GM12874 (cell line): Measurements from ENCODE around the gene EPHX1.

ENCODE experiments used
- CTCF ChIP-seq: IDR thresholded peaks from 2 replicates; pipeline ENCODE4 v1.5.1; 2011; ENCODE audit warnings: low read depth, mild to moderate bottlenecking, control low read depth, low read length, moderate library complexity; ENCODE audit not compliant: insufficient read depth

The EPHX1 gene

GRCh38 chr1:225861834-225862580 lies 52.1 kb downstream of the EPHX1 start:
- no peak for TF ChIP-seq CTCF

GRCh38 chr1:225862581-225862950 lies 52.6 kb downstream of the EPHX1 start:
- TF ChIP-seq CTCF: no peak

- no peak for TF ChIP-seq CTCF
These were observed 53.2 kb downstream of the EPHX1 start for GRCh38 chr1:225863167-225863566.

GRCh38 chr1:225865514-225865913 lies 55.6 kb downstream of the EPHX1 start:
- TF ChIP-seq CTCF: no peak

GRCh38 chr1:225866061-225866837 lies 56.3 kb downstream of the EPHX1 start:
- no peak for TF ChIP-seq CTCF

- no peak for TF ChIP-seq CTCF
These were observed 57.1 kb downstream of the EPHX1 start for GRCh38 chr1:225866981-225867380.

GRCh38 chr1:225868631-225869330 lies 58.9 kb downstream of the EPHX1 start:
- TF ChIP-seq CTCF: no peak
